Right cardiac atrium (tissue), 5 donors: Measurements from ENCODE around the gene MUSTN1. TPM values are rescaled to one million over a fixed set of nuclear protein-coding genes. Genes with fewer than 3 reads are reported as not detected.

Source experiments
- ATAC-seq, 2 donors: fragments of 200-7000 bp; cut with Tn5 transposase; one replicate each; pipeline versions ENCODE4 v1.8.0 to v1.9.1; 2020; ENCODE audit warnings: moderate library complexity in 2 of 2, mild to moderate bottlenecking in 1 of 2
- DNase-seq, 3 donors: peaks; one replicate each; pipeline ENCODE4 v3.0.0-alpha.2; 2020
- H3K27ac ChIP-seq: one replicate; pipeline ENCODE4 v1.5.1; 2013; ENCODE audit warnings: mild to moderate bottlenecking, low read length, control low read depth, moderate library complexity
- H3K27me3 ChIP-seq: one replicate; pipeline ENCODE4 v1.6.1; 2013; ENCODE audit not compliant: control insufficient read depth, insufficient read depth
- H3K4me1 ChIP-seq: one replicate; pipeline ENCODE4 v1.6.1; 2013; ENCODE audit warnings: low read length; ENCODE audit not compliant: control insufficient read depth, insufficient read depth
- H3K4me3 ChIP-seq: one replicate; pipeline ENCODE4 v1.5.1; 2013; ENCODE audit warnings: low read length, control low read depth
- H3K9me3 ChIP-seq: one replicate; pipeline ENCODE4 v1.6.1; 2013; ENCODE audit warnings: low read length; ENCODE audit not compliant: control insufficient read depth
- WGBS: extraction: QIAGEN DNeasy Blood & Tissue Kit; methylation state at CpG from one replicate; pipeline ENCODE4 v1.1.7; 2013; 5-methylcytosine and 5-hydroxymethylcytosine counted together
- intact Hi-C, 4 donors: fragments of 100-400 bp; cut with DNase I; formaldehyde crosslinking; loops; one replicate each; pipeline versions ENCODE4 v1.11.0 to v1.14.0; 2022 to 2023
- polyA plus RNA-seq: library from polyadenylated mRNA; stranded (reverse); fragments of 200-250 nt; gene quantifications from one replicate; pipeline ENCODE4 v1.2.3, GENCODE V29; 2013
- total RNA-seq, 4 donors: library from RNA; stranded (reverse); fragmentation: NEBNext Ultra II Directional; extraction: Animal tissue kit (Norgen Biotek cat#: 25700); gene quantifications; one replicate each; pipeline ENCODE4 v1.2.1, GENCODE V29; 2021
- donor health status: healthy with polysubstance abuse.
- donor health status: DM: no; HTN: yes; CAD: no.
- donor health status: DM: no; HTN: no; CAD: no.
- donor health status: DM: no; HTN: yes; CAD: no; lungs with severe emphysema.
- donor health status: DM: yes; HTN: yes; CAD: no.

Gene MUSTN1
- total and polyA plus RNA-seq, 5 donors = 12.7 to 152 (median 42.0) TPM

- ATAC-seq (no peak), DNase-seq (peak in 2 of 3 donors; percentile 15 to 36)
- intact Hi-C loops = no loop called here
- Histone ChIP-seq H3K4me3 (no peak overlapping the region), H3K9me3 (no peaks in the 10 kb centered on the region), H3K27me3 (no peaks in the 10 kb centered on the region), H3K27ac (peak overlapping the region; percentile 73), H3K4me1 (peaks cover 20% of the 10 kb centered on the region)
- 86% methylated on average over 2 of the region's 2 CpGs for WGBS
Observed at GRCh38 chr3:52843881-52844280, 9.1 kb upstream of the MUSTN1 start.

DNA sequence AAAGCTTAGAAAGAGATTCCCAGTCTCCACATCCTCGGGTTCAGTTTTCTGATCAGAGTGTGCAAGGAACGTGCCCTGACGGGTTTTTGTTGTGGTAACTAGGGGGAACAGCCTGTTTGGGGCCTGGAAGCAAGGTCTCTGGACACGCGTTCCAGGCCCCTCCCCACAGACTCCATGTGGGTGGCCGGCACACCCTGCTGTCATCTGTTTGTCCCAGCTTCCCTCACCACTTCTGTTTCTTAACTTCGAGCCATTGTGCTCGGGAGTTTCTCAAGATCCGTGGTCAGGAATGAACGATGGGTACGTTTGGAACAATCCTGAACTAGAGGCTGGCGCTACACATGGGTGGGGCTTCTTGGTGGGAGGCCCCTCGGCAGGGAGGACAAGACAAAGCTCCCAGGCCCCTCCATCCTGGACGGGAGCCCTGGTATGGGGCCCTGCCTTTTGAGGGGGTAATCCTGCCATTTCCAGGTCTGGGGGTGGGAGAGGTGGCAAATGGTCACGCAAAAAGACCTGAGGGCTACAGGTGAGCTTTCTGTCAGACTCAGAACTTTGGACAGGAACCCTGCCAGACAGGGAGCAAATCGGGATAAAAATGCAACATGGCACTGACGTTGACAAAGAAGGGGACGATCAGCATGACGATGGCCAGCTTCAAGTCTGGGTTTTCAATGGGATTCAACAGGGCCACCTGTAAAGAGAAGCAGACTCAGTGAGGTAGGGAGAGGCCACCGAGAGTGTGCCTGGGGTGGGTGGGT lies 8.5 kb upstream of the MUSTN1 start:
- 77% methylated on average over 20 of the region's 20 CpGs for WGBS
- Histone ChIP-seq H3K9me3 (no peaks in the 10 kb centered on the region), H3K27ac (peak overlapping the region; percentile 12), H3K4me1 (peaks cover 20% of the 10 kb centered on the region), H3K27me3 (no peaks in the 10 kb centered on the region), H3K4me3 (no peak overlapping the region)
- peak in 2 of 3 donors; percentile 31 to 33 for DNase-seq
- no peak for ATAC-seq
- intact Hi-C loops = no loop called here

GRCh38 chr3:52842424-52842823 lies 7.6 kb upstream of the MUSTN1 start:
- Histone ChIP-seq H3K27ac (peak overlapping the region; percentile 63), H3K4me1 (peaks cover 20% of the 10 kb centered on the region), H3K9me3 (no peaks in the 10 kb centered on the region), H3K27me3 (no peaks in the 10 kb centered on the region), H3K4me3 (no peak overlapping the region)
- WGBS = 66% methylated on average over 7 of the region's 7 CpGs
- intact Hi-C loops = no loop called here
- peak in 1 of 3 donors; percentile 57 for DNase-seq
- ATAC-seq = peak; percentile 28

DNA sequence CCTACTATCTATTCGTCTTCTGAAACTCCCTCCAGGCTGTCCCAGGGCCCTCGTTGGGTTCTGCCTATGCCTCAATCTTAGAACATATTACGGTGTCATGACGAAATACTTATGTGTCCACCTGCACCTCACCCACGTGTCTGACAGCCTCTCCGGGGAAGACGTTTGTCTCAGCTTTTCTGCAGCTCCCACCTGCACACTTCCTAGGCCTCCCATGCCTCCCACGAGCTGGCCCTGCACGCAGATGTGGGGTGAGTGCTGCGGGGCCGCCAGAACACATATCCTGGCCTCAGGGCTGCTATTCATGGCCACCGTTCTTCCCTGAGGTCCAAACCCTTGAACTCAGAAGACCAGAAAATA lies 7.1 kb upstream of the MUSTN1 start:
- Histone ChIP-seq H3K4me1 (peaks cover 24% of the 10 kb centered on the region), H3K4me3 (no peak overlapping the region), H3K9me3 (no peaks in the 10 kb centered on the region), H3K27ac (peak overlapping the region; percentile 61), H3K27me3 (no peaks in the 10 kb centered on the region)
- ATAC-seq (no peak), DNase-seq (peak in 2 of 3 donors; percentile 11 to 30)
- 79% methylated on average over 12 of the region's 12 CpGs for WGBS
- intact Hi-C loops = no loop called here

GRCh38 chr3:52841211-52841980 lies 6.6 kb upstream of the MUSTN1 start:
- H3K27ac ChIP-seq = peak overlapping the region; percentile 43
- DNase-seq (peak in 2 of 3 donors; percentile 9 to 18), ATAC-seq (no peak)
- H3K4me3 ChIP-seq = no peak overlapping the region
- WGBS = 94% methylated on average over 12 of the region's 12 CpGs
- H3K4me1 ChIP-seq = peaks cover 27% of the 10 kb centered on the region
- intact Hi-C loops = no loop called here
- no peaks in the 10 kb centered on the region for H3K27me3 ChIP-seq
- no peaks in the 10 kb centered on the region for H3K9me3 ChIP-seq

DNA sequence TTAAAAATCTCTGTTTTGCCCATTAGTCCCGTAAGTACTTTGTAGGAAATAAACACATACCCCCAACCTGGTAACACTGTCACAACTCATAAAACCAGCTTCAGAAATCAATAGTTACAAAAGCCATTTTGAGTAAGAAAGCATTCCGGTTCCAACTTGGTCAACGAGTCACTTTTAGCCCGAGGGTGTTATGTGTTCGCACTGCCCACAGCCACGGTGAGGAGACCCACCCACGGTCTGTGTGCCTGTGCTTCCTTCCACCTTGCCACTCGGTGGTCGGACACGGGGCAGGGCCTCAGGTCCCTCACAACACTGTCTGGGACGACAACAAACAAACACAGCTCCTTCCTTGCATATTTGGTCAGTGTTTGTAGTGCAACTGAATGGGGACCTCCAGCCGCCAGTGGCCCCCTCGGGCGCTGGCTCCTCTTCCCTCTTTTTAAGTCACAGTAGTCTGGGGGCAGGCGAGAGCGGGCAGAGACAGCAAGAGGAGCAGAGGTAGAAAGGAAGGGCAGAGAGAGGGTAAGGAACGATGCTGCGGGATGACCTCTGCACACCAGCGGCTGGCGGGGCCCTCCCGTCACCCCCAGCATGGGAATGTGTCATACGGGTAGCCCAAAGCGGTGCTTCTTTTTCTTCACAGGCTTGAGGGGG lies 5.2 kb upstream of the MUSTN1 start:
- no peak overlapping the region for H3K4me3 ChIP-seq
- H3K4me1 ChIP-seq = peaks cover 25% of the 10 kb centered on the region
- H3K9me3 ChIP-seq = no peaks in the 10 kb centered on the region
- intact Hi-C loops = no loop called here
- H3K27me3 ChIP-seq = no peaks in the 10 kb centered on the region
- ATAC-seq = no peak
- H3K27ac ChIP-seq = no peak overlapping the region
- 90% methylated on average over 23 of the region's 23 CpGs for WGBS
- peak in 2 of 3 donors; percentile 35 to 39 for DNase-seq

DNA sequence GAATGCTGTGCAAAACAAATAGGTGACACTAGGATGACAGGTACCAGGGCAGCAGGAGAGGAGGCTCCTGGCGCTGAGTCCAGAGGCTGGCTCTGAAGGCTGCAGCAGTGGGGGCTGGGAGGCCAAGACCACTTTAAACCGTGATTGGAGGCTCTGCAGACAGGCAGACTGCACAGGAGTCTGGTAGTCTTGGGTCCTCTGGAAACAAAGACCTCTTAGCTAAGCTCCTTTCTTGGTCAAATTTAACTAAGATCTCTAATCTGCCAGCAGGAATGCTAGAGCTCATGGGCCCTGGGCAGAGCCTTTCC lies 4.4 kb upstream of the MUSTN1 start:
- no peak for ATAC-seq
- no peaks in the 10 kb centered on the region for H3K27me3 ChIP-seq
- no peaks in the 10 kb centered on the region for H3K9me3 ChIP-seq
- DNase-seq = peak in 2 of 3 donors; percentile 18 to 21
- WGBS = 72% methylated on average over 2 of the region's 2 CpGs
- H3K4me1 ChIP-seq = peaks cover 21% of the 10 kb centered on the region
- H3K27ac ChIP-seq = no peak overlapping the region
- H3K4me3 ChIP-seq = no peak overlapping the region
- intact Hi-C loops = no loop called here

GRCh38 chr3:52838561-52839267 lies 3.9 kb upstream of the MUSTN1 start:
- DNase-seq (peak in 2 of 3 donors; percentile 6 to 20), ATAC-seq (no peak)
- Histone ChIP-seq H3K27me3 (no peaks in the 10 kb centered on the region), H3K4me3 (no peak overlapping the region), H3K4me1 (peaks cover 17% of the 10 kb centered on the region), H3K9me3 (no peaks in the 10 kb centered on the region), H3K27ac (no peak overlapping the region)
- 89% methylated on average over 8 of the region's 8 CpGs for WGBS
- intact Hi-C loops = no loop called here

DNA sequence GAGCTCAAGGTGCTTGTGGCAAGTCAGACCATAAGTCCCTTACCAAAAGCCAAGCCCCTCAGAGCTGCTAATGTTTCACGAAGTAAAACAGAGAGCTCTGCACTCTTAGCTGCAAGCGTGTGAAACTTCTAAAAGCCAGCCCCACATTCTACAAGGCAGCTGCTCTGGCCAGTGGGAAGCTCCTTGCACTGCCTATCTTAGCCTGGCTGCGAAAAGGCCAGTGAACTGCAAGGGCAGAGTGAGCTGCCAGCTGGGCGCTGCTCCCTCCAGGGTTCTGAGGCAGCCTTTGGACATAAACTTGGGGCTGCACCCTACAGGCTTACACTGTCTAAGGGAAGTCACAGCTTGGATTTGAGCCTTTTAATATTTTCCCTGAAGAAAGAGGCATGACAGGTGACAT lies 2.2 kb upstream of the MUSTN1 start:
- peak in 1 of 3 donors; percentile 48 for DNase-seq
- ATAC-seq = peak in 1 of 2 donors; percentile 7
- no peaks in the 10 kb centered on the region for H3K9me3 ChIP-seq
- intact Hi-C loops = no loop called here
- 64% methylated on average over 4 of the region's 4 CpGs for WGBS
- H3K4me1 ChIP-seq = peaks cover 14% of the 10 kb centered on the region
- H3K27me3 ChIP-seq = no peaks in the 10 kb centered on the region
- peak overlapping the region; percentile 84 for H3K27ac ChIP-seq
- no peak overlapping the region for H3K4me3 ChIP-seq

- ATAC-seq = no peak
- peaks cover 16% of the 10 kb centered on the region for H3K4me1 ChIP-seq
- H3K27ac ChIP-seq = peak overlapping the region; percentile 84
- intact Hi-C loops = no loop called here
- H3K27me3 ChIP-seq = no peaks in the 10 kb centered on the region
- WGBS = 82% methylated on average over 5 of the region's 5 CpGs
- H3K4me3 ChIP-seq = no peak overlapping the region
- DNase-seq = no peak
- no peaks in the 10 kb centered on the region for H3K9me3 ChIP-seq
Observed at GRCh38 chr3:52836471-52836845, 1.6 kb upstream of the MUSTN1 start.
